H4 (cell line): ENCODE measurements around the gene L3MBTL4. TPM values are rescaled to one million over a fixed set of nuclear protein-coding genes. Genes with fewer than 3 reads are reported as not detected.
"Not testable (repeated sequence)": the region's sequence is repeated elsewhere in the genome, so short reads cannot be mapped to it uniquely, and the experiment has no call there.

Source experiments
- DNase-seq: peaks from one replicate; pipeline ENCODE4 v3.0.0-alpha.2; 2015; ENCODE audit warnings: low spot score
- total RNA-seq: library from RNA; depleted of rRNA; stranded (reverse); fragments of >200 nt; shearing (Covaris generic); gene quantifications from 2 replicates; pipeline ENCODE4 v1.2.3, GENCODE V29; 2014

Gene L3MBTL4
- total RNA-seq, 1 experiment from 2014 or later = 2.4 TPM

GRCh38 chr18:6199777-6200176 is 214.9 kb downstream of the L3MBTL4 start:
- no peak for DNase-seq

- no peak for DNase-seq
Measured at GRCh38 chr18:6198585-6198984, 216.1 kb downstream of the L3MBTL4 start.

- no peak for DNase-seq
Measured at GRCh38 chr18:6194640-6195039, 220.1 kb downstream of the L3MBTL4 start.

- DNase-seq = not testable (repeated sequence)
Measured at GRCh38 chr18:6185782-6186181, 228.9 kb downstream of the L3MBTL4 start.

- DNase-seq = no peak
Measured at GRCh38 chr18:6174983-6175745, 239.5 kb downstream of the L3MBTL4 start.

- no peak for DNase-seq
Measured at GRCh38 chr18:6170604-6171003, 244.1 kb downstream of the L3MBTL4 start.

GRCh38 chr18:6161549-6161948 is 253.2 kb downstream of the L3MBTL4 start:
- no peak for DNase-seq

GRCh38 chr18:6159426-6159825 is 255.3 kb downstream of the L3MBTL4 start:
- DNase-seq = no peak

- DNase-seq = no peak
Measured at GRCh38 chr18:6158958-6159357, 255.8 kb downstream of the L3MBTL4 start.

GRCh38 chr18:6156446-6156845 is 258.3 kb downstream of the L3MBTL4 start:
- DNase-seq = no peak

GRCh38 chr18:6155707-6156106 is 259.0 kb downstream of the L3MBTL4 start:
- no peak for DNase-seq

- no peak for DNase-seq
Measured at GRCh38 chr18:6150430-6150829, 264.3 kb downstream of the L3MBTL4 start.

GRCh38 chr18:6146307-6146661 is 268.4 kb downstream of the L3MBTL4 start:
- no peak for DNase-seq

GRCh38 chr18:6145645-6146306 is 268.9 kb downstream of the L3MBTL4 start:
- DNase-seq = no peak

GRCh38 chr18:6139007-6139406 is 275.7 kb downstream of the L3MBTL4 start:
- no peak for DNase-seq

- DNase-seq = not testable (repeated sequence)
Measured at GRCh38 chr18:6135901-6136300, 278.8 kb downstream of the L3MBTL4 start.

- DNase-seq = not testable (repeated sequence)
Measured at GRCh38 chr18:6135029-6135428, 279.7 kb downstream of the L3MBTL4 start.

GRCh38 chr18:6132751-6133368 is 281.9 kb downstream of the L3MBTL4 start:
- DNase-seq = no peak

- no peak for DNase-seq
Measured at GRCh38 chr18:6120820-6121279, 293.9 kb downstream of the L3MBTL4 start.

GRCh38 chr18:6119761-6120160 is 294.9 kb downstream of the L3MBTL4 start:
- no peak for DNase-seq

GRCh38 chr18:6118080-6118479 is 296.6 kb downstream of the L3MBTL4 start:
- DNase-seq = no peak

- no peak for DNase-seq
Measured at GRCh38 chr18:6115710-6116109, 299.0 kb downstream of the L3MBTL4 start.

- no peak for DNase-seq
Measured at GRCh38 chr18:6113650-6114049, 301.1 kb downstream of the L3MBTL4 start.
